ENCODE data around the gene ZBTB5. TPM values are rescaled to one million over a fixed set of nuclear protein-coding genes. Genes with fewer than 3 reads are reported as not detected.
"Not testable (repeated sequence)": the region's sequence is repeated elsewhere in the genome, so short reads cannot be mapped to it uniquely, and the experiment has no call there.

ZBTB5 gene
- total RNA-seq, 4 donors from 2014 or later: 15.0 to 23.3 (median 20.5) TPM

GRCh38 chr9:37432020-37432419 lies 33.2 kb downstream of the ZBTB5 start:
- no peak for DNase-seq
- Histone ChIP-seq H3K27me3 (no peaks in the 10 kb centered on the region), H3K9me3 (no peaks in the 10 kb centered on the region), H3K27ac (peak overlapping the region in 3 of 4 donors; percentile 39 to 58 (median 56)), H3K4me1 (peaks cover 7 to 27% (median 17%) of the 10 kb centered on the region in 3 donors), H3K4me3 (no peak overlapping the region), H3K36me3 (peaks cover 22 to 89% (median 37%) of the 10 kb centered on the region in 3 donors)
- 84 to 92% methylated on average over 3 to 6 of the region's 6 CpGs for WGBS, 2 donors
- intact Hi-C loops (cut with DNase I): no loop called here
- TF ChIP-seq POLR2A (IDR thresholded peaks at IDR 0.05): no peak
- TF ChIP-seq CTCF (IDR thresholded peaks at IDR 0.05): no peak

- Histone ChIP-seq H3K27ac (no peak overlapping the region), H3K9me3 (no peaks in the 10 kb centered on the region), H3K36me3 (peaks cover 15 to 89% (median 36%) of the 10 kb centered on the region in 3 donors), H3K4me1 (peaks cover 7 to 27% (median 17%) of the 10 kb centered on the region in 3 donors), H3K27me3 (no peaks in the 10 kb centered on the region), H3K4me3 (no peak overlapping the region)
- intact Hi-C loops (cut with DNase I): no loop called here
- 64 to 85% methylated on average over 5 to 9 of the region's 14 CpGs for WGBS, 2 donors
- no peak for TF ChIP-seq CTCF (IDR thresholded peaks at IDR 0.05)
- TF ChIP-seq POLR2A (IDR thresholded peaks at IDR 0.05): no peak
- no peak for DNase-seq
These were observed 34.2 kb downstream of the ZBTB5 start for GRCh38 chr9:37430841-37431597.

GRCh38 chr9:37429441-37430285 lies 35.6 kb downstream of the ZBTB5 start:
- 70 to 78% methylated on average over 2 to 15 of the region's 17 CpGs for WGBS, 2 donors
- Histone ChIP-seq H3K9me3 (no peaks in the 10 kb centered on the region), H3K27me3 (no peaks in the 10 kb centered on the region), H3K27ac (no peak overlapping the region), H3K36me3 (peaks cover 15 to 88% (median 27%) of the 10 kb centered on the region in 3 donors), H3K4me1 (peaks cover 10 to 36% (median 22%) of the 10 kb centered on the region in 3 donors), H3K4me3 (no peak overlapping the region)
- intact Hi-C loops (cut with DNase I): no loop called here
- TF ChIP-seq POLR2A (IDR thresholded peaks at IDR 0.05) (no peak), CTCF (IDR thresholded peaks at IDR 0.05) (no peak)
- no peak for DNase-seq

GRCh38 chr9:37428345-37428744 lies 36.9 kb downstream of the ZBTB5 start:
- Histone ChIP-seq H3K36me3 (peaks cover 15 to 75% (median 19%) of the 10 kb centered on the region in 3 donors), H3K27ac (no peak overlapping the region), H3K4me1 (peaks cover 17 to 38% (median 27%) of the 10 kb centered on the region in 3 donors), H3K27me3 (no peaks in the 10 kb centered on the region), H3K9me3 (no peaks in the 10 kb centered on the region), H3K4me3 (no peak overlapping the region)
- intact Hi-C loops (cut with DNase I): no loop called here
- TF ChIP-seq POLR2A (IDR thresholded peaks at IDR 0.05) (no peak), CTCF (IDR thresholded peaks at IDR 0.05) (no peak)
- no peak for DNase-seq
- 100% methylated on average over 2 of the region's 14 CpGs; no CpG with 5 or more reads in 1 of the 2 donors for WGBS, 2 donors

GRCh38 chr9:37426846-37427245 lies 38.4 kb downstream of the ZBTB5 start:
- TF ChIP-seq POLR2A (IDR thresholded peaks at IDR 0.05) (no peak), CTCF (IDR thresholded peaks at IDR 0.05) (no peak)
- intact Hi-C loops (cut with DNase I): no loop called here
- no peak overlapping the region for H3K27ac ChIP-seq
- H3K9me3 ChIP-seq: no peaks in the 10 kb centered on the region
- no peak overlapping the region for H3K4me3 ChIP-seq
- WGBS, 2 donors: 86 to 90% methylated on average over 6 of the region's 6 CpGs
- H3K36me3 ChIP-seq: peaks cover 11 to 69% (median 19%) of the 10 kb centered on the region in 3 donors
- H3K4me1 ChIP-seq: peaks cover 22 to 33% (median 24%) of the 10 kb centered on the region in 3 donors
- no peak for DNase-seq
- no peaks in the 10 kb centered on the region for H3K27me3 ChIP-seq

GRCh38 chr9:37426431-37426830 lies 38.8 kb downstream of the ZBTB5 start:
- H3K27ac ChIP-seq; H3K27me3 ChIP-seq; H3K4me3 ChIP-seq; intact Hi-C loops (cut with DNase I); DNase-seq; H3K9me3 ChIP-seq: not testable (repeated sequence)
- peaks cover 23 to 34% (median 26%) of the 10 kb centered on the region in 3 donors for H3K4me1 ChIP-seq
- H3K36me3 ChIP-seq: peaks cover 8 to 65% (median 19%) of the 10 kb centered on the region in 3 donors
- WGBS, 2 donors: 90 to 93% methylated on average over 15 of the region's 15 CpGs
